T-helper 2 cell (primary cell): ENCODE measurements around the gene EPHB2.

Experiments
- DNase-seq, 5 experiments: peaks; one replicate each; pipeline versions ENCODE4 v3.0.0 to v3.0.0-alpha.2; 2012 to 2022

EPHB2 gene

DNA sequence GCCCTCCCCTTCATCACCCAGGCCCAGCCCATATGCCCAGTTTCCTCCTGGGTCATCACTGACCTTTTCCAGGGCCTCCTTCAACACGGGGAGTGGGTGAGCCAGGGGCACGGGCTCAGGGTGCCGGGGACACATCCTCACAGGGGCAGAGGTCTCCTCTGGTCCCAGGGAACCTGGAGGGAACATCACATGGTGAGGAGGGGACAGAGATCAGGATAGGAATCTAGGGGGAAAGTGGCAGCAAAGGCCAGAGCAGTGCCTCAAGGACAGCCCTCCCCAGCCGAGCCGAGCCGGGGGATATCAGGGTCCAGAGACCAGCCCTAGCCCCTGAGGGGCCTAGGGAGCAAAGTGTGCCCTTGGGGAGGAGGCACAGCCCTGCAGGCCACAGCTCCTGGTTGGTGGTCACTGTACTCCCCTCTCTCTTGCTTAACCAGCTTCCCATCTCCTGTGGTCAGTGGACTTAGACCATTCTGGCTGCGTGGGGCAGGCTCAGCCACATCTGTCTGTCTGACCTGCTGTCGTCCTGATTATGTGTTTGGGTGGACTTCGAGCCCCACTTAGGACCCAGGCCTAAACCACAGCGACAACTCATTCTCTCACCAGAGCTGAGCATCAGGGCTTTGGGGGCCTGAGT, 252.5 kb downstream of the EPHB2 start:
- DNase-seq, result no peak

DNA sequence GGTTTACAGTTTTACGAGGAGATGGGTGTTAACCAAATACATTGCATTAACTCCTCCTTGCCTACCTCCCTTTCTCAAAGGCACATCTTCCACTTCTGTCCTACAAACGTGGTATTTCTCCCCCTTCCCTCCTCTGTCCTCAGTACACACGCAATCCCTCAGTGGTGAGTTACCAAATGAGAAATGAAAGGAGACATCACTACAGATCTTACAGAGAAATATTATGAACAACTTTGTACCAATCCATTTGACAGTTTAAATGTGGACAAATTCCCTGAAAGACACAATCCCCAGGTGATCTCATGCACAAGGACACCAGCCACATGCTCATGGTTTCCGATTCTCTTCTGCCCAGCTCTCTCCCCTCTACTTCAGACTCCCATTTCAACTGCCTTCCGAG, 255.7 kb downstream of the EPHB2 start:
- no peak for DNase-seq

GRCh38 chr1:22967833-22968232, 257.2 kb downstream of the EPHB2 start:
- DNase-seq, result no peak

- DNase-seq, result no peak
These were observed 258.7 kb downstream of the EPHB2 start for GRCh38 chr1:22969304-22969709.

DNA sequence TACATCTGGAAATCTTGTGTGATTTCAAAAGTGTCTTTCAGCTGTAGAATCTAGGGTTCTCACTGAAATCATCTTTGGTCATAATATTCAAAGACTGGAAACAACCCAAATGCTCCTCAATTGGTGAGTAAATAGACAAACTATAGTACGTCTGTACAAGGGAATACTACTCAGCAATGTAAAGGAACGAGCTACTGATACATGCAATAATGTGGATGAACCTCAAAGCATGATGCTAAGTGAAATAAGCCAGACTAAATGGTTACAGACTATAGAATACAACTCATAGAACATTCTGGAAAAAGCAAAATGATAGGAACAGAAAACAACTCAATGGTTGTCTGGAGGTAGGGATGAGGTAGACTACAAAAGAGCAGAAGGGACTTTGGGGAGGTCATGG, 259.5 kb downstream of the EPHB2 start:
- DNase-seq, result no peak
